HEK293 (cell line): ENCODE measurements around the gene SLC35D1.

Experiments
- FEZF1 ChIP-seq: fragments of 450-650 bp; formaldehyde crosslinking; IDR thresholded peaks from 2 replicates; pipeline ENCODE4 v1.5.1; 2016; ENCODE audit warnings: missing biosample characterization, missing genetic modification characterization
- GFI1B ChIP-seq: fragments of 450-650 bp; formaldehyde crosslinking; IDR thresholded peaks from 2 replicates; pipeline ENCODE4 v1.5.1; 2016; ENCODE audit warnings: missing biosample characterization, missing genetic modification characterization
- WT1 ChIP-seq: fragments of 450-650 bp; formaldehyde crosslinking; IDR thresholded peaks from 2 replicates; pipeline ENCODE4 v1.5.1; 2016; ENCODE audit warnings: missing biosample characterization, missing genetic modification characterization
- ZFP37 ChIP-seq: fragments of 450-650 bp; formaldehyde crosslinking; IDR thresholded peaks from 2 replicates; pipeline ENCODE4 v1.5.1; 2016; ENCODE audit warnings: missing biosample characterization, missing genetic modification characterization
- ZNF16 ChIP-seq: fragments of 450-650 bp; formaldehyde crosslinking; IDR thresholded peaks from 2 replicates; pipeline ENCODE4 v1.5.1; 2016; ENCODE audit warnings: low read depth, missing biosample characterization, missing genetic modification characterization
- ZNF558 ChIP-seq: fragments of 450-650 bp; formaldehyde crosslinking; IDR thresholded peaks from 2 replicates; pipeline ENCODE4 v1.5.1; 2016; ENCODE audit warnings: missing biosample characterization, missing genetic modification characterization
- ZNF830 ChIP-seq: fragments of 450-650 bp; IDR thresholded peaks from 2 replicates; pipeline ENCODE4 v1.5.0; 2018; ENCODE audit warnings: missing biosample characterization, missing genetic modification characterization, low read depth, mild to moderate bottlenecking, moderate library complexity
- ZNF843 ChIP-seq: fragments of 450-650 bp; formaldehyde crosslinking; IDR thresholded peaks from 2 replicates; pipeline ENCODE4 v1.5.1; 2016; ENCODE audit warnings: missing biosample characterization, missing genetic modification characterization
- ZSCAN16 ChIP-seq: fragments of 450-650 bp; formaldehyde crosslinking; IDR thresholded peaks from 2 replicates; pipeline ENCODE4 v1.5.1; 2016; ENCODE audit warnings: missing biosample characterization, missing genetic modification characterization
- TF ChIP-seq, protein P1 (sequence below): fragments of 450-650 bp; formaldehyde crosslinking; IDR thresholded peaks from 2 replicates; pipeline ENCODE4 v1.5.1; 2017; ENCODE audit warnings: missing biosample characterization, missing genetic modification characterization
- TF ChIP-seq, protein P2 (sequence below): fragments of 450-650 bp; formaldehyde crosslinking; IDR thresholded peaks from 2 replicates; pipeline ENCODE4 v1.5.1; 2017; ENCODE audit warnings: missing biosample characterization, missing genetic modification characterization
- TF ChIP-seq, protein P3 (sequence below): fragments of 450-650 bp; formaldehyde crosslinking; IDR thresholded peaks from 2 replicates; pipeline ENCODE4 v1.5.1; 2016; ENCODE audit warnings: missing biosample characterization, missing genetic modification characterization, low read depth
- TF ChIP-seq, protein P4 (sequence below): fragments of 450-650 bp; formaldehyde crosslinking; IDR thresholded peaks from 2 replicates; pipeline ENCODE4 v1.5.1; 2016; ENCODE audit warnings: missing biosample characterization, missing genetic modification characterization
- TF ChIP-seq, protein P5 (sequence below): fragments of 450-650 bp; formaldehyde crosslinking; IDR thresholded peaks from 2 replicates; pipeline ENCODE4 v1.5.1; 2016; ENCODE audit warnings: missing biosample characterization, missing genetic modification characterization
- TF ChIP-seq, protein P6 (sequence below): fragments of 450-650 bp; formaldehyde crosslinking; IDR thresholded peaks from 2 replicates; pipeline ENCODE4 v1.5.1; 2017; ENCODE audit warnings: missing biosample characterization, mild to moderate bottlenecking, missing genetic modification characterization, moderate library complexity
- TF ChIP-seq, protein P7 (sequence below): fragments of 450-650 bp; formaldehyde crosslinking; IDR thresholded peaks from 2 replicates; pipeline ENCODE4 v1.5.1; 2016; ENCODE audit warnings: missing biosample characterization, missing genetic modification characterization
- TF ChIP-seq, protein P8 (sequence below): fragments of 450-650 bp; formaldehyde crosslinking; IDR thresholded peaks from 2 replicates; pipeline ENCODE4 v1.5.1; 2016; ENCODE audit warnings: missing biosample characterization, missing genetic modification characterization
- TF ChIP-seq, protein P9 (sequence below): fragments of 450-650 bp; formaldehyde crosslinking; conservative IDR thresholded peaks from 2 replicates; pipeline ENCODE4 v1.5.1; 2016; ENCODE audit warnings: low read depth, missing biosample characterization, missing genetic modification characterization
- TF ChIP-seq, protein P10 (sequence below): fragments of 450-650 bp; formaldehyde crosslinking; IDR thresholded peaks from 2 replicates; pipeline ENCODE4 v1.5.1; 2016; ENCODE audit warnings: missing biosample characterization, missing genetic modification characterization

SLC35D1 gene

DNA sequence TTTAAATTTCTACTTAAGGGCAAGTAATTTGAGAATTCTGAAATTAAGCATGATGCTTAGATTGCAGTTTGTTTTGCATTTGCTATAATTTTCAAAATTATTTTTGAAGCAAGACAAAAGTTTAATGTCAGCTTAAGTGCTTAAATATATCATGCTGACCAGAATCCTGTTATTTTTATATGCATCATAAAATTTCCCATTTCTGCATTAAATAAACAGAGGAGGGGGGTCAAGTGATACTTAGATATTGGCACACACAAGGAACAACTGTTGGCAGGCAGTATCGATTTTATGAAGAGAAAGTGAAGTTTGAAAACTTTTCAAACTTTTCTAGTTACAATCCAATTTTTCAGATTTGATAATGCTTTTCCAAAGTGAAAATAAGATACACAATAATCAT lies 68.1 kb downstream of the SLC35D1 start (continued):
- TF ChIP-seq, protein P1, sequence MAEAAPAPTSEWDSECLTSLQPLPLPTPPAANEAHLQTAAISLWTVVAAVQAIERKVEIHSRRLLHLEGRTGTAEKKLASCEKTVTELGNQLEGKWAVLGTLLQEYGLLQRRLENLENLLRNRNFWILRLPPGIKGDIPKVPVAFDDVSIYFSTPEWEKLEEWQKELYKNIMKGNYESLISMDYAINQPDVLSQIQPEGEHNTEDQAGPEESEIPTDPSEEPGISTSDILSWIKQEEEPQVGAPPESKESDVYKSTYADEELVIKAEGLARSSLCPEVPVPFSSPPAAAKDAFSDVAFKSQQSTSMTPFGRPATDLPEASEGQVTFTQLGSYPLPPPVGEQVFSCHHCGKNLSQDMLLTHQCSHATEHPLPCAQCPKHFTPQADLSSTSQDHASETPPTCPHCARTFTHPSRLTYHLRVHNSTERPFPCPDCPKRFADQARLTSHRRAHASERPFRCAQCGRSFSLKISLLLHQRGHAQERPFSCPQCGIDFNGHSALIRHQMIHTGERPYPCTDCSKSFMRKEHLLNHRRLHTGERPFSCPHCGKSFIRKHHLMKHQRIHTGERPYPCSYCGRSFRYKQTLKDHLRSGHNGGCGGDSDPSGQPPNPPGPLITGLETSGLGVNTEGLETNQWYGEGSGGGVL (tag by site-specific recombination): no peak
- TF ChIP-seq, protein P2, sequence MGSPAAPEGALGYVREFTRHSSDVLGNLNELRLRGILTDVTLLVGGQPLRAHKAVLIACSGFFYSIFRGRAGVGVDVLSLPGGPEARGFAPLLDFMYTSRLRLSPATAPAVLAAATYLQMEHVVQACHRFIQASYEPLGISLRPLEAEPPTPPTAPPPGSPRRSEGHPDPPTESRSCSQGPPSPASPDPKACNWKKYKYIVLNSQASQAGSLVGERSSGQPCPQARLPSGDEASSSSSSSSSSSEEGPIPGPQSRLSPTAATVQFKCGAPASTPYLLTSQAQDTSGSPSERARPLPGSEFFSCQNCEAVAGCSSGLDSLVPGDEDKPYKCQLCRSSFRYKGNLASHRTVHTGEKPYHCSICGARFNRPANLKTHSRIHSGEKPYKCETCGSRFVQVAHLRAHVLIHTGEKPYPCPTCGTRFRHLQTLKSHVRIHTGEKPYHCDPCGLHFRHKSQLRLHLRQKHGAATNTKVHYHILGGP (tag by site-specific recombination): 0 out of 2 replicates have a peak, but pooled peaks have one; percentile 39
- TF ChIP-seq, protein P3, sequence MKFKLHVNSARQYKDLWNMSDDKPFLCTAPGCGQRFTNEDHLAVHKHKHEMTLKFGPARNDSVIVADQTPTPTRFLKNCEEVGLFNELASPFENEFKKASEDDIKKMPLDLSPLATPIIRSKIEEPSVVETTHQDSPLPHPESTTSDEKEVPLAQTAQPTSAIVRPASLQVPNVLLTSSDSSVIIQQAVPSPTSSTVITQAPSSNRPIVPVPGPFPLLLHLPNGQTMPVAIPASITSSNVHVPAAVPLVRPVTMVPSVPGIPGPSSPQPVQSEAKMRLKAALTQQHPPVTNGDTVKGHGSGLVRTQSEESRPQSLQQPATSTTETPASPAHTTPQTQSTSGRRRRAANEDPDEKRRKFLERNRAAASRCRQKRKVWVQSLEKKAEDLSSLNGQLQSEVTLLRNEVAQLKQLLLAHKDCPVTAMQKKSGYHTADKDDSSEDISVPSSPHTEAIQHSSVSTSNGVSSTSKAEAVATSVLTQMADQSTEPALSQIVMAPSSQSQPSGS (tag by site-specific recombination): no peak
- peak; percentile 48 for TF ChIP-seq FEZF1
- TF ChIP-seq, protein P4, sequence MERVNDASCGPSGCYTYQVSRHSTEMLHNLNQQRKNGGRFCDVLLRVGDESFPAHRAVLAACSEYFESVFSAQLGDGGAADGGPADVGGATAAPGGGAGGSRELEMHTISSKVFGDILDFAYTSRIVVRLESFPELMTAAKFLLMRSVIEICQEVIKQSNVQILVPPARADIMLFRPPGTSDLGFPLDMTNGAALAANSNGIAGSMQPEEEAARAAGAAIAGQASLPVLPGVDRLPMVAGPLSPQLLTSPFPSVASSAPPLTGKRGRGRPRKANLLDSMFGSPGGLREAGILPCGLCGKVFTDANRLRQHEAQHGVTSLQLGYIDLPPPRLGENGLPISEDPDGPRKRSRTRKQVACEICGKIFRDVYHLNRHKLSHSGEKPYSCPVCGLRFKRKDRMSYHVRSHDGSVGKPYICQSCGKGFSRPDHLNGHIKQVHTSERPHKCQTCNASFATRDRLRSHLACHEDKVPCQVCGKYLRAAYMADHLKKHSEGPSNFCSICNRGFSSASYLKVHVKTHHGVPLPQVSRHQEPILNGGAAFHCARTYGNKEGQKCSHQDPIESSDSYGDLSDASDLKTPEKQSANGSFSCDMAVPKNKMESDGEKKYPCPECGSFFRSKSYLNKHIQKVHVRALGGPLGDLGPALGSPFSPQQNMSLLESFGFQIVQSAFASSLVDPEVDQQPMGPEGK (tag by site-specific recombination): no peak
- no peak for TF ChIP-seq WT1 (tag by site-specific recombination)
- TF ChIP-seq ZSCAN16 (tag by site-specific recombination): no peak
- TF ChIP-seq, protein P5, sequence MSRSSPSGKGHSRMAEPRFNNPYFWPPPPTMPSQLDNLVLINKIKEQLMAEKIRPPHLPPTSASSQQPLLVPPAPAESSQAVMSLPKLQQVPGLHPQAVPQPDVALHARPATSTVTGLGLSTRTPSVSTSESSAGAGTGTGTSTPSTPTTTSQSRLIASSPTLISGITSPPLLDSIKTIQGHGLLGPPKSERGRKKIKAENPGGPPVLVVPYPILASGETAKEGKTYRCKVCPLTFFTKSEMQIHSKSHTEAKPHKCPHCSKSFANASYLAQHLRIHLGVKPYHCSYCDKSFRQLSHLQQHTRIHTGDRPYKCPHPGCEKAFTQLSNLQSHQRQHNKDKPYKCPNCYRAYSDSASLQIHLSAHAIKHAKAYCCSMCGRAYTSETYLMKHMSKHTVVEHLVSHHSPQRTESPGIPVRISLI (tag by site-specific recombination): no peak
- no peak for TF ChIP-seq ZNF558 (tag by site-specific recombination)
- TF ChIP-seq, protein P6, sequence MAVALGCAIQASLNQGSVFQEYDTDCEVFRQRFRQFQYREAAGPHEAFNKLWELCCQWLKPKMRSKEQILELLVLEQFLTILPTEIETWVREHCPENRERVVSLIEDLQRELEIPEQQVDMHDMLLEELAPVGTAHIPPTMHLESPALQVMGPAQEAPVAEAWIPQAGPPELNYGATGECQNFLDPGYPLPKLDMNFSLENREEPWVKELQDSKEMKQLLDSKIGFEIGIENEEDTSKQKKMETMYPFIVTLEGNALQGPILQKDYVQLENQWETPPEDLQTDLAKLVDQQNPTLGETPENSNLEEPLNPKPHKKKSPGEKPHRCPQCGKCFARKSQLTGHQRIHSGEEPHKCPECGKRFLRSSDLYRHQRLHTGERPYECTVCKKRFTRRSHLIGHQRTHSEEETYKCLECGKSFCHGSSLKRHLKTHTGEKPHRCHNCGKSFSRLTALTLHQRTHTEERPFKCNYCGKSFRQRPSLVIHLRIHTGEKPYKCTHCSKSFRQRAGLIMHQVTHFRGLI: no peak
- no peak for TF ChIP-seq GFI1B (tag by site-specific recombination)
- no peak for TF ChIP-seq ZNF830 (tag by site-specific recombination)
- TF ChIP-seq ZNF16 (tag by site-specific recombination): no peak
- TF ChIP-seq, protein P7, sequence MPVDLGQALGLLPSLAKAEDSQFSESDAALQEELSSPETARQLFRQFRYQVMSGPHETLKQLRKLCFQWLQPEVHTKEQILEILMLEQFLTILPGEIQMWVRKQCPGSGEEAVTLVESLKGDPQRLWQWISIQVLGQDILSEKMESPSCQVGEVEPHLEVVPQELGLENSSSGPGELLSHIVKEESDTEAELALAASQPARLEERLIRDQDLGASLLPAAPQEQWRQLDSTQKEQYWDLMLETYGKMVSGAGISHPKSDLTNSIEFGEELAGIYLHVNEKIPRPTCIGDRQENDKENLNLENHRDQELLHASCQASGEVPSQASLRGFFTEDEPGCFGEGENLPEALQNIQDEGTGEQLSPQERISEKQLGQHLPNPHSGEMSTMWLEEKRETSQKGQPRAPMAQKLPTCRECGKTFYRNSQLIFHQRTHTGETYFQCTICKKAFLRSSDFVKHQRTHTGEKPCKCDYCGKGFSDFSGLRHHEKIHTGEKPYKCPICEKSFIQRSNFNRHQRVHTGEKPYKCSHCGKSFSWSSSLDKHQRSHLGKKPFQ (tag by site-specific recombination): no peak
- TF ChIP-seq ZNF843 (tag by site-specific recombination): peak; percentile 20; the same call in 1 of the 2 replicates
- TF ChIP-seq, protein P8, sequence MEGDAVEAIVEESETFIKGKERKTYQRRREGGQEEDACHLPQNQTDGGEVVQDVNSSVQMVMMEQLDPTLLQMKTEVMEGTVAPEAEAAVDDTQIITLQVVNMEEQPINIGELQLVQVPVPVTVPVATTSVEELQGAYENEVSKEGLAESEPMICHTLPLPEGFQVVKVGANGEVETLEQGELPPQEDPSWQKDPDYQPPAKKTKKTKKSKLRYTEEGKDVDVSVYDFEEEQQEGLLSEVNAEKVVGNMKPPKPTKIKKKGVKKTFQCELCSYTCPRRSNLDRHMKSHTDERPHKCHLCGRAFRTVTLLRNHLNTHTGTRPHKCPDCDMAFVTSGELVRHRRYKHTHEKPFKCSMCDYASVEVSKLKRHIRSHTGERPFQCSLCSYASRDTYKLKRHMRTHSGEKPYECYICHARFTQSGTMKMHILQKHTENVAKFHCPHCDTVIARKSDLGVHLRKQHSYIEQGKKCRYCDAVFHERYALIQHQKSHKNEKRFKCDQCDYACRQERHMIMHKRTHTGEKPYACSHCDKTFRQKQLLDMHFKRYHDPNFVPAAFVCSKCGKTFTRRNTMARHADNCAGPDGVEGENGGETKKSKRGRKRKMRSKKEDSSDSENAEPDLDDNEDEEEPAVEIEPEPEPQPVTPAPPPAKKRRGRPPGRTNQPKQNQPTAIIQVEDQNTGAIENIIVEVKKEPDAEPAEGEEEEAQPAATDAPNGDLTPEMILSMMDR (tag by site-specific recombination): no peak
- TF ChIP-seq ZFP37 (tag by site-specific recombination): no peak
- TF ChIP-seq, protein P9, sequence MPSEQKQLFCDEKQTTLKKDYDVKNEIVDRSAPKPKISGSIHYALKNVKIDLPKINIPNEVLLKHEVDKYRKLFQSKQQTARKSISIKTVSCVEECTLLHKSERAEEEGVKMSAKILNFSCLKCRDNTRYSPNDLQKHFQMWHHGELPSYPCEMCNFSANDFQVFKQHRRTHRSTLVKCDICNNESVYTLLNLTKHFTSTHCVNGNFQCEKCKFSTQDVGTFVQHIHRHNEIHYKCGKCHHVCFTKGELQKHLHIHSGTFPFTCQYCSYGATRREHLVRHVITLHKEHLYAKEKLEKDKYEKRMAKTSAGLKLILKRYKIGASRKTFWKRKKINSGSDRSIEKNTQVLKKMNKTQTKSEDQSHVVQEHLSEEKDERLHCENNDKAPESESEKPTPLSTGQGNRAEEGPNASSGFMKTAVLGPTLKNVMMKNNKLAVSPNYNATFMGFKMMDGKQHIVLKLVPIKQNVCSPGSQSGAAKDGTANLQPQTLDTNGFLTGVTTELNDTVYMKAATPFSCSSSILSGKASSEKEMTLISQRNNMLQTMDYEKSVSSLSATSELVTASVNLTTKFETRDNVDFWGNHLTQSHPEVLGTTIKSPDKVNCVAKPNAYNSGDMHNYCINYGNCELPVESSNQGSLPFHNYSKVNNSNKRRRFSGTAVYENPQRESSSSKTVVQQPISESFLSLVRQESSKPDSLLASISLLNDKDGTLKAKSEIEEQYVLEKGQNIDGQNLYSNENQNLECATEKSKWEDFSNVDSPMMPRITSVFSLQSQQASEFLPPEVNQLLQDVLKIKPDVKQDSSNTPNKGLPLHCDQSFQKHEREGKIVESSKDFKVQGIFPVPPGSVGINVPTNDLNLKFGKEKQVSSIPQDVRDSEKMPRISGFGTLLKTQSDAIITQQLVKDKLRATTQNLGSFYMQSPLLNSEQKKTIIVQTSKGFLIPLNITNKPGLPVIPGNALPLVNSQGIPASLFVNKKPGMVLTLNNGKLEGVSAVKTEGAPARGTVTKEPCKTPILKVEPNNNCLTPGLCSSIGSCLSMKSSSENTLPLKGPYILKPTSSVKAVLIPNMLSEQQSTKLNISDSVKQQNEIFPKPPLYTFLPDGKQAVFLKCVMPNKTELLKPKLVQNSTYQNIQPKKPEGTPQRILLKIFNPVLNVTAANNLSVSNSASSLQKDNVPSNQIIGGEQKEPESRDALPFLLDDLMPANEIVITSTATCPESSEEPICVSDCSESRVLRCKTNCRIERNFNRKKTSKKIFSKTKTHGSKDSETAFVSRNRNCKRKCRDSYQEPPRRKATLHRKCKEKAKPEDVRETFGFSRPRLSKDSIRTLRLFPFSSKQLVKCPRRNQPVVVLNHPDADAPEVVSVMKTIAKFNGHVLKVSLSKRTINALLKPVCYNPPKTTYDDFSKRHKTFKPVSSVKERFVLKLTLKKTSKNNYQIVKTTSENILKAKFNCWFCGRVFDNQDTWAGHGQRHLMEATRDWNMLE (tag by site-specific recombination): no peak
- TF ChIP-seq, protein P10, sequence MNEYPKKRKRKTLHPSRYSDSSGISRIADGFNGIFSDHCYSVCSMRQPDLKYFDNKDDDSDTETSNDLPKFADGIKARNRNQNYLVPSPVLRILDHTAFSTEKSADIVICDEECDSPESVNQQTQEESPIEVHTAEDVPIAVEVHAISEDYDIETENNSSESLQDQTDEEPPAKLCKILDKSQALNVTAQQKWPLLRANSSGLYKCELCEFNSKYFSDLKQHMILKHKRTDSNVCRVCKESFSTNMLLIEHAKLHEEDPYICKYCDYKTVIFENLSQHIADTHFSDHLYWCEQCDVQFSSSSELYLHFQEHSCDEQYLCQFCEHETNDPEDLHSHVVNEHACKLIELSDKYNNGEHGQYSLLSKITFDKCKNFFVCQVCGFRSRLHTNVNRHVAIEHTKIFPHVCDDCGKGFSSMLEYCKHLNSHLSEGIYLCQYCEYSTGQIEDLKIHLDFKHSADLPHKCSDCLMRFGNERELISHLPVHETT (tag by site-specific recombination): no peak
